Transverse colon (tissue), 4 donors: ENCODE results near the gene CD151.

Experiments
- POLR2A ChIP-seq: fragments of 450-650 bp; IDR thresholded peaks from one replicate; pipeline ENCODE4 v1.6.1; 2016; ENCODE audit warnings: antibody characterized with exemption, mild to moderate bottlenecking, moderate library complexity
- POLR2AphosphoS5 ChIP-seq, 3 donors: sonication (generic); formaldehyde crosslinking; IDR thresholded peaks; one replicate each; pipeline ENCODE4 v1.6.1; 2016; ENCODE audit warnings: antibody characterized with exemption in 3 of 3
- TF ChIP-seq, protein P1 (sequence below), 5 experiments: fragments of 200-600 bp in 3 of 5; fragments of 450-650 bp in 2 of 5; sonication (generic) in 3 of 5; IDR thresholded peaks; 1 replicate in 2 of 5; 2 replicates in 3 of 5; pipeline ENCODE4 v1.5.1; 2016 to 2017; ENCODE audit warnings: antibody characterized with exemption in 5 of 5, inconsistent platforms in 3 of 5, mild to moderate bottlenecking in 2 of 5, moderate library complexity in 1 of 5

GRCh38 chr11:827897-828192, 4.9 kb upstream of the CD151 start, which contains the start of gene CRACR2B:
- no peak for TF ChIP-seq POLR2A
- TF ChIP-seq, protein P1, sequence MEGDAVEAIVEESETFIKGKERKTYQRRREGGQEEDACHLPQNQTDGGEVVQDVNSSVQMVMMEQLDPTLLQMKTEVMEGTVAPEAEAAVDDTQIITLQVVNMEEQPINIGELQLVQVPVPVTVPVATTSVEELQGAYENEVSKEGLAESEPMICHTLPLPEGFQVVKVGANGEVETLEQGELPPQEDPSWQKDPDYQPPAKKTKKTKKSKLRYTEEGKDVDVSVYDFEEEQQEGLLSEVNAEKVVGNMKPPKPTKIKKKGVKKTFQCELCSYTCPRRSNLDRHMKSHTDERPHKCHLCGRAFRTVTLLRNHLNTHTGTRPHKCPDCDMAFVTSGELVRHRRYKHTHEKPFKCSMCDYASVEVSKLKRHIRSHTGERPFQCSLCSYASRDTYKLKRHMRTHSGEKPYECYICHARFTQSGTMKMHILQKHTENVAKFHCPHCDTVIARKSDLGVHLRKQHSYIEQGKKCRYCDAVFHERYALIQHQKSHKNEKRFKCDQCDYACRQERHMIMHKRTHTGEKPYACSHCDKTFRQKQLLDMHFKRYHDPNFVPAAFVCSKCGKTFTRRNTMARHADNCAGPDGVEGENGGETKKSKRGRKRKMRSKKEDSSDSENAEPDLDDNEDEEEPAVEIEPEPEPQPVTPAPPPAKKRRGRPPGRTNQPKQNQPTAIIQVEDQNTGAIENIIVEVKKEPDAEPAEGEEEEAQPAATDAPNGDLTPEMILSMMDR (IDR thresholded peaks at IDR 0.05) = no peak
- peak in 2 of 3 donors; percentile 38 to 46 for TF ChIP-seq POLR2AphosphoS5 (IDR thresholded peaks at IDR 0.05)
